ENCODE results near the gene SIK3.

DNA sequence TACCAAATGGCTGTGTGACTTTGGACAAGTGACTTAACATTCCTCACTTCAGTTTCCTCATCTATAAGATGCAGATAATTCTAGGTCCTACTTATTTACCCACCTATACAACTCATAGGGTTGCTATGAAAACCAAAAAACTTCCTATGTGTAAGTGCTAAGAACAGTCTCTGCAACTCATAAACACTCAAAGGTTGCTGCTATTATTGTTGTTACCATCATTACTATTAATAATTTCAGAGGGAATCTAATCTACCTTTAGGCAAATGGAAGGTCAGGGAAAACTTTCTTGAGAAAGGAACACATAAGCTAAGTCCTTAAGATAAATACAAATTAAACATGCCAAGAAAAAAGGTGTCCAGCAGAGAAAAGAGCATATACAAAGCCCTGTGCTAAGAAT is 40.5 kb downstream of the SIK3 start:
- TF ChIP-seq CHD2 (IDR thresholded peaks at IDR 0.05; ENCODE audit: low read length, partially characterized antibody) = no peak
- TF ChIP-seq, protein P1, sequence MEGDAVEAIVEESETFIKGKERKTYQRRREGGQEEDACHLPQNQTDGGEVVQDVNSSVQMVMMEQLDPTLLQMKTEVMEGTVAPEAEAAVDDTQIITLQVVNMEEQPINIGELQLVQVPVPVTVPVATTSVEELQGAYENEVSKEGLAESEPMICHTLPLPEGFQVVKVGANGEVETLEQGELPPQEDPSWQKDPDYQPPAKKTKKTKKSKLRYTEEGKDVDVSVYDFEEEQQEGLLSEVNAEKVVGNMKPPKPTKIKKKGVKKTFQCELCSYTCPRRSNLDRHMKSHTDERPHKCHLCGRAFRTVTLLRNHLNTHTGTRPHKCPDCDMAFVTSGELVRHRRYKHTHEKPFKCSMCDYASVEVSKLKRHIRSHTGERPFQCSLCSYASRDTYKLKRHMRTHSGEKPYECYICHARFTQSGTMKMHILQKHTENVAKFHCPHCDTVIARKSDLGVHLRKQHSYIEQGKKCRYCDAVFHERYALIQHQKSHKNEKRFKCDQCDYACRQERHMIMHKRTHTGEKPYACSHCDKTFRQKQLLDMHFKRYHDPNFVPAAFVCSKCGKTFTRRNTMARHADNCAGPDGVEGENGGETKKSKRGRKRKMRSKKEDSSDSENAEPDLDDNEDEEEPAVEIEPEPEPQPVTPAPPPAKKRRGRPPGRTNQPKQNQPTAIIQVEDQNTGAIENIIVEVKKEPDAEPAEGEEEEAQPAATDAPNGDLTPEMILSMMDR (IDR thresholded peaks at IDR 0.05) = no peak
- no peak for TF ChIP-seq POLR2AphosphoS5 (IDR thresholded peaks at IDR 0.05; ENCODE audit: low read depth, low read length)
- no peak for TF ChIP-seq GABPA (IDR thresholded peaks at IDR 0.05; ENCODE audit: low read depth)
- TF ChIP-seq GATA2 (CRISPR knock-in tag; IDR thresholded peaks at IDR 0.05) = no peak
- no peak for TF ChIP-seq NFIC (IDR thresholded peaks at IDR 0.05; ENCODE audit: borderline replicate concordance)
- TF ChIP-seq, protein P2, sequence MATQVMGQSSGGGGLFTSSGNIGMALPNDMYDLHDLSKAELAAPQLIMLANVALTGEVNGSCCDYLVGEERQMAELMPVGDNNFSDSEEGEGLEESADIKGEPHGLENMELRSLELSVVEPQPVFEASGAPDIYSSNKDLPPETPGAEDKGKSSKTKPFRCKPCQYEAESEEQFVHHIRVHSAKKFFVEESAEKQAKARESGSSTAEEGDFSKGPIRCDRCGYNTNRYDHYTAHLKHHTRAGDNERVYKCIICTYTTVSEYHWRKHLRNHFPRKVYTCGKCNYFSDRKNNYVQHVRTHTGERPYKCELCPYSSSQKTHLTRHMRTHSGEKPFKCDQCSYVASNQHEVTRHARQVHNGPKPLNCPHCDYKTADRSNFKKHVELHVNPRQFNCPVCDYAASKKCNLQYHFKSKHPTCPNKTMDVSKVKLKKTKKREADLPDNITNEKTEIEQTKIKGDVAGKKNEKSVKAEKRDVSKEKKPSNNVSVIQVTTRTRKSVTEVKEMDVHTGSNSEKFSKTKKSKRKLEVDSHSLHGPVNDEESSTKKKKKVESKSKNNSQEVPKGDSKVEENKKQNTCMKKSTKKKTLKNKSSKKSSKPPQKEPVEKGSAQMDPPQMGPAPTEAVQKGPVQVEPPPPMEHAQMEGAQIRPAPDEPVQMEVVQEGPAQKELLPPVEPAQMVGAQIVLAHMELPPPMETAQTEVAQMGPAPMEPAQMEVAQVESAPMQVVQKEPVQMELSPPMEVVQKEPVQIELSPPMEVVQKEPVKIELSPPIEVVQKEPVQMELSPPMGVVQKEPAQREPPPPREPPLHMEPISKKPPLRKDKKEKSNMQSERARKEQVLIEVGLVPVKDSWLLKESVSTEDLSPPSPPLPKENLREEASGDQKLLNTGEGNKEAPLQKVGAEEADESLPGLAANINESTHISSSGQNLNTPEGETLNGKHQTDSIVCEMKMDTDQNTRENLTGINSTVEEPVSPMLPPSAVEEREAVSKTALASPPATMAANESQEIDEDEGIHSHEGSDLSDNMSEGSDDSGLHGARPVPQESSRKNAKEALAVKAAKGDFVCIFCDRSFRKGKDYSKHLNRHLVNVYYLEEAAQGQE (IDR thresholded peaks at IDR 0.05; ENCODE audit: low read depth, low read length) = no peak
- TF ChIP-seq RFX5 (IDR thresholded peaks at IDR 0.05; ENCODE audit: low read length) = no peak
- TF ChIP-seq JUND (IDR thresholded peaks at IDR 0.05) = no peak
- no peak for TF ChIP-seq TAF1 (IDR thresholded peaks at IDR 0.05; ENCODE audit: borderline replicate concordance, low read depth, low read length)
